Spleen (tissue), 11 donors: Measurements from ENCODE around the gene SLC29A3. TPM values are rescaled to one million over a fixed set of nuclear protein-coding genes. Genes with fewer than 3 reads are reported as not detected.
A peak's percentile ranks its signal among the peaks of the same experiment; 100 is the strongest.

Experiments used
- DNase-seq: peaks from one replicate; pipeline ENCODE4 v3.0.0-alpha.2; 2020
- H3K27ac ChIP-seq, 8 donors: fragments of 200-600 bp; sonication (generic) in 7 of 8; 1 replicate in 4 of 8; 2 replicates in 4 of 8; pipeline versions ENCODE4 v1.5.0 to v1.8.0; 2016 to 2021; ENCODE audit warnings: inconsistent platforms in 4 of 8, mild to moderate bottlenecking in 4 of 8, moderate library complexity in 1 of 8
- H3K27me3 ChIP-seq, 7 donors: fragments of 200-600 bp; sonication (generic) in 6 of 7; replicated peaks in 1 of 7; 1 replicate in 4 of 7; 2 replicates in 3 of 7; pipeline versions ENCODE4 v1.5.0 to v1.8.0; 2016 to 2021; ENCODE audit warnings: inconsistent platforms in 3 of 7, mild to moderate bottlenecking in 1 of 7
- H3K36me3 ChIP-seq, 6 donors: fragments of 200-600 bp; sonication (generic) in 5 of 6; 1 replicate in 4 of 6; 2 replicates in 2 of 6; pipeline versions ENCODE4 v1.5.0 to v1.8.0; 2016 to 2021; ENCODE audit warnings: inconsistent platforms in 2 of 6
- H3K4me1 ChIP-seq, 6 donors: fragments of 200-600 bp; sonication (generic) in 5 of 6; 1 replicate in 3 of 6; 2 replicates in 3 of 6; pipeline versions ENCODE4 v1.5.0 to v1.8.0; 2016 to 2021; ENCODE audit warnings: inconsistent platforms in 3 of 6
- H3K4me3 ChIP-seq, 8 donors: fragments of 200-600 bp; sonication (generic) in 7 of 8; 1 replicate in 4 of 8; 2 replicates in 4 of 8; pipeline versions ENCODE4 v1.5.0 to v1.8.0; 2016 to 2021; ENCODE audit warnings: inconsistent platforms in 4 of 8, mild to moderate bottlenecking in 4 of 8, moderate library complexity in 2 of 8
- H3K9me3 ChIP-seq, 8 donors: fragments of 200-600 bp; sonication (generic) in 7 of 8; 1 replicate in 4 of 8; 2 replicates in 4 of 8; pipeline versions ENCODE4 v1.5.0 to v1.8.0; 2016 to 2021; ENCODE audit warnings: inconsistent platforms in 4 of 8
- CTCF ChIP-seq, 11 experiments: fragments of 200-600 bp in 7 of 11; fragments of 450-650 bp in 4 of 11; sonication (generic) in 4 of 11; IDR thresholded peaks in 8 of 11; conservative IDR thresholded peaks in 3 of 11; 1 replicate in 7 of 11; 2 replicates in 4 of 11; pipeline versions ENCODE4 v1.4.0 to v1.8.0; 2016 to 2021; ENCODE audit warnings: antibody characterized with exemption in 11 of 11, inconsistent platforms in 4 of 11, mild to moderate bottlenecking in 1 of 11
- POLR2A ChIP-seq, 3 donors: fragments of 450-650 bp; IDR thresholded peaks; one replicate each; pipeline ENCODE4 v1.5.1; 2017; ENCODE audit warnings: antibody characterized with exemption in 3 of 3, mild to moderate bottlenecking in 1 of 3
- POLR2AphosphoS5 ChIP-seq, 3 donors: sonication (generic); formaldehyde crosslinking; IDR thresholded peaks; one replicate each; pipeline ENCODE4 v1.5.1; 2017; ENCODE audit warnings: antibody characterized with exemption in 3 of 3
- WGBS, 5 donors: extraction: QIAGEN DNeasy Blood & Tissue Kit in 3 of 5; methylation state at CpG; one replicate each; pipeline versions ENCODE4 v1.1.5 to v1.1.7; 2013 to 2018; 5-methylcytosine and 5-hydroxymethylcytosine counted together
- intact Hi-C: fragments of 100-400 bp; cut with DNase I; formaldehyde crosslinking; loops from one replicate; pipeline ENCODE4 v1.15.0; 2023; ENCODE audit warnings: low total_unique reads
- polyA plus RNA-seq, 3 donors: library from polyadenylated mRNA; stranded (reverse); fragments of 200-250 nt; gene quantifications; one replicate each; pipeline ENCODE4 v1.2.1, GENCODE V29; 2013
- total RNA-seq, 7 donors: library from RNA; depleted of rRNA in 3 of 7; stranded (reverse); fragments of >200 nt in 3 of 7; fragmentation: NEBNext Ultra II Directional in 4 of 7; extraction: Animal tissue kit (Norgen Biotek cat#: 25700) in 4 of 7; gene quantifications; one replicate each; pipeline versions ENCODE4 v1.1.0 to v1.2.1, GENCODE V29; 2016 to 2021
- donor health status: healthy with polysubstance abuse.
- donor health status: DM: no; HTN: no; CAD: no; lungs with moderate emphysema.
- donor health status: DM: no; HTN: no; CAD: no.
- donor health status: Bipolar disorder and iron deficiency.
- donor health status: healthy.
- donor health status: DM: no; HTN: no; CAD: no.
- donor health status: DM: yes; HTN: yes; CAD: no.

SLC29A3 gene
- total and polyA plus RNA-seq, 10 donors, result 3.3 to 15.6 (median 7.7) TPM

DNA sequence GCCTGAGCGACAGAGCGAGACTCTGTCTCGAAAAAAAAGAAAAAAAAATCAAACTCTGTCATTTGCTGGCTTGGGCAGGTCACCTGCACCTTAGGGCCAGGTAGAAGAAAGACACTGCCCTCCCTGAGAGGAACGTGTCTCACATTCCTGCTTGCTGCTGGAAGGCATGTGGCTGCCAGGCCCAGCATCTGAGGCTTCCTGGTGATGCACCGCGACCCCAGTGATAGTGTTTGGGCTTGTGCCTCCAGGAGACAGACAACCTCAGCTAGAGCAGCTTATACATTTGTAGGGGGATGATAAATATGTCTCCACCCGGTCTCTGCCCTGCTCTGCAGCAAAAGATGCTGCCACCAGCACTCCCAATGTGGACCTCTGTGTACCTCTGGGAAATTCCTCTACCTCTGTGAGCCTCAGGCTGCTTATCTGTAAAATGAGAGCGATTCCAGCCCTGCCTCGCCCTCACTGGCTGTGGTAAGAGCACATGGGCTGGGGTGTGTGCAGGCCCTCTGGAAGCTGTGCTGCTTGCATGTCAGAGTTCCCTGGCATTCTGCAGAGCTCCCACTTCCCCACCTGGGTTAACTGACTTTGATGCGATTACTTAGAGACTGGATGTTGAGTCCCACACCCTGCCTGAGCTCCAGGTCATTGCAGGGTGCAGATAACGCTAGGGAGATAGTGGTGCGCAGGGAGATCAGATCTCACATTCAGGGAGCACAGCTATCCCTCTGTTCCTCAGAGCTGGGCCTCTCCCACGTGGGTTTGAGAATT is 19.9 kb downstream of the SLC29A3 start:
- no peaks in the 10 kb centered on the region for H3K27me3 ChIP-seq
- 90 to 94% (median 93%) methylated on average over 13 of the region's 13 CpGs for WGBS, 5 donors
- no peak for TF ChIP-seq POLR2A (IDR thresholded peaks at IDR 0.05)
- TF ChIP-seq POLR2AphosphoS5 (IDR thresholded peaks at IDR 0.05), result no peak
- TF ChIP-seq CTCF (IDR thresholded peaks at IDR 0.05 in 8 of 11, conservative IDR thresholded peaks at IDR 0.05 in 3 of 11), result no peak
- H3K9me3 ChIP-seq, result no peaks in the 10 kb centered on the region
- no peak for DNase-seq
- H3K4me3 ChIP-seq, result no peak overlapping the region
- peaks cover 0 to 22% (median 13%) of the 10 kb centered on the region in 6 donors for H3K4me1 ChIP-seq
- intact Hi-C loops, result no loop called here
- H3K36me3 ChIP-seq, result peaks cover 0 to 44% (median 0%) of the 10 kb centered on the region in 6 donors
- H3K27ac ChIP-seq, result no peak overlapping the region

DNA sequence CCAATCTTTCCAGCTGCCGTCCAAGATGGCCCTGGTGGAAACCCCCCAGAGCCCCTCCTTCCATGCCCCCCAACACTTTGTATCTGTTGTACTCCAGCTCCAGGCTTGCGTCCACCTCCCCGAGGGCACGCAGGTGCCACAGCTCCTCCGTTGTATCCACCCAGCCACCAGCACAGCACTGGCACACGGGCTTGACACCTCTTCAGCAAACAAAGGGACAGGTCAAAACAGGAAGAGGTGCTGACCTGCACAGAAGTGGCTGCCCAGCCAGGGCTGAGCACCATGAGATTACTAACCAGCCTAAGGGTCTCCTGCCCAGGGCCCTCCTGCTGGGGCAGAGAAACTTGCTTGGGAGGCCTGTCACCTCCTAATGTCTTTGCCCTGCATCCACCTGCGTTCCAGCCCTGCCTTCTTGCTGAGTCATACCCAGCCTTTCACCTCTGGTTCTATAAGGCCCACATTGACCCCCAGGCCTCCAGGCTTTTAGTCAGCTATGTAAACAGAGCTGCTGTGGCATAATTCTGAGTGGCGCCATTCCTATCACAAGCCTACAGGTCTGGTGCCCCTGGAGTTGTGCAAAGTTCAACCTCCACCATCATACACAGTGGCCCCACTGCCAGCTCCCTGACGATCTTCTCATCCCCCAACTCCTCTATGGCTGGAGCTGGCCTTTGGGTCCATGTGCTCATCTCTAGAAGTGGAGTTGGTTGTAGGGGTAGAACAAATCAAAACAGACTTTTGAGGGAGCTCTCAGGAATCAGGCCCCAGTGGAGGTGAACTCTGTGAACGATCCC is 20.9 kb downstream of the SLC29A3 start:
- Histone ChIP-seq H3K4me3 (no peak overlapping the region), H3K27ac (no peak overlapping the region), H3K4me1 (peaks cover 0 to 26% (median 13%) of the 10 kb centered on the region in 6 donors), H3K9me3 (no peaks in the 10 kb centered on the region), H3K27me3 (no peaks in the 10 kb centered on the region), H3K36me3 (peaks cover 0 to 44% (median 0%) of the 10 kb centered on the region in 6 donors)
- TF ChIP-seq POLR2A (IDR thresholded peaks at IDR 0.05), result no peak
- no peak for TF ChIP-seq CTCF (IDR thresholded peaks at IDR 0.05 in 8 of 11, conservative IDR thresholded peaks at IDR 0.05 in 3 of 11)
- no peak for TF ChIP-seq POLR2AphosphoS5 (IDR thresholded peaks at IDR 0.05)
- WGBS, 5 donors, result 89 to 94% (median 91%) methylated on average over 10 of the region's 10 CpGs
- DNase-seq, result no peak
- intact Hi-C loops, result no loop called here

GRCh38 chr10:71342573-71343391 is 23.7 kb downstream of the SLC29A3 start:
- 90 to 97% (median 94%) methylated on average over 7 to 8 of the region's 8 CpGs for WGBS, 5 donors
- H3K36me3 ChIP-seq, result peaks cover 0 to 33% (median 0%) of the 10 kb centered on the region in 6 donors
- TF ChIP-seq POLR2A (IDR thresholded peaks at IDR 0.05) (no peak), POLR2AphosphoS5 (IDR thresholded peaks at IDR 0.05) (no peak), CTCF (IDR thresholded peaks at IDR 0.05 in 8 of 11, conservative IDR thresholded peaks at IDR 0.05 in 3 of 11) (no peak)
- peaks cover 0 to 31% (median 13%) of the 10 kb centered on the region in 6 donors for H3K4me1 ChIP-seq
- H3K27ac ChIP-seq, result peak overlapping the region in 2 of 8 donors; percentile 68 to 71
- intact Hi-C loops, result no loop called here
- no peak overlapping the region for H3K4me3 ChIP-seq
- H3K27me3 ChIP-seq, result no peaks in the 10 kb centered on the region
- H3K9me3 ChIP-seq, result no peaks in the 10 kb centered on the region
- DNase-seq, result no peak
